PFSK-1 (cell line): ENCODE data around the gene USP34.

Experiments used
- TAF1 ChIP-seq: IDR thresholded peaks from 2 replicates; pipeline ENCODE4 v1.6.1; 2012; ENCODE audit warnings: low read length, control low read depth, borderline replicate concordance; ENCODE audit not compliant: insufficient read depth
- TF ChIP-seq, protein P1 (sequence below), 2 experiments: IDR thresholded peaks; 2 replicates each; pipeline versions ENCODE4 v1.6.1 to v1.8.0; 2011 to 2012; ENCODE audit warnings: low read depth in 2 of 2, low read length in 2 of 2, control low read depth in 1 of 2, inconsistent platforms in 1 of 2, mild to moderate bottlenecking in 1 of 2, moderate library complexity in 1 of 2; ENCODE audit not compliant: insufficient read depth in 1 of 2

DNA sequence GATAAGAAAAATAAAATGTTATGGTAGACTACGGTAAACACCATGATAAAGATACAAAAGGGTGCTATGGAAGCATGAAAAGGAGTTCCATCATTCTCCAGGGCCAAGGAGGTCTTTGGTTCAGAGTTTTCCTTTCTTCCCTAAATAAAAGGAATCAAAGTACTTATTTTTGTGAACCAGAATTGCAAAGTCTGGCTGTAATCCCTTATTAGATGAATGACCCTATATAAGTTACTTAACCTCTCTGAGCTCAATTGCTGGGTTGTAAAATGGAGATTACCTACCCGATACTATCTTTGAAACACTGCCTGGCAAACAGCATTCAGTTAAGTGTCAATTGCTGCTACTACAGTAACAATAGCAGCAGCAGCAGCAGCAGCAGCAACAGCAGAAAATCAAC is 218.9 kb downstream of the USP34 start:
- TF ChIP-seq TAF1: no peak
- TF ChIP-seq, protein P1, sequence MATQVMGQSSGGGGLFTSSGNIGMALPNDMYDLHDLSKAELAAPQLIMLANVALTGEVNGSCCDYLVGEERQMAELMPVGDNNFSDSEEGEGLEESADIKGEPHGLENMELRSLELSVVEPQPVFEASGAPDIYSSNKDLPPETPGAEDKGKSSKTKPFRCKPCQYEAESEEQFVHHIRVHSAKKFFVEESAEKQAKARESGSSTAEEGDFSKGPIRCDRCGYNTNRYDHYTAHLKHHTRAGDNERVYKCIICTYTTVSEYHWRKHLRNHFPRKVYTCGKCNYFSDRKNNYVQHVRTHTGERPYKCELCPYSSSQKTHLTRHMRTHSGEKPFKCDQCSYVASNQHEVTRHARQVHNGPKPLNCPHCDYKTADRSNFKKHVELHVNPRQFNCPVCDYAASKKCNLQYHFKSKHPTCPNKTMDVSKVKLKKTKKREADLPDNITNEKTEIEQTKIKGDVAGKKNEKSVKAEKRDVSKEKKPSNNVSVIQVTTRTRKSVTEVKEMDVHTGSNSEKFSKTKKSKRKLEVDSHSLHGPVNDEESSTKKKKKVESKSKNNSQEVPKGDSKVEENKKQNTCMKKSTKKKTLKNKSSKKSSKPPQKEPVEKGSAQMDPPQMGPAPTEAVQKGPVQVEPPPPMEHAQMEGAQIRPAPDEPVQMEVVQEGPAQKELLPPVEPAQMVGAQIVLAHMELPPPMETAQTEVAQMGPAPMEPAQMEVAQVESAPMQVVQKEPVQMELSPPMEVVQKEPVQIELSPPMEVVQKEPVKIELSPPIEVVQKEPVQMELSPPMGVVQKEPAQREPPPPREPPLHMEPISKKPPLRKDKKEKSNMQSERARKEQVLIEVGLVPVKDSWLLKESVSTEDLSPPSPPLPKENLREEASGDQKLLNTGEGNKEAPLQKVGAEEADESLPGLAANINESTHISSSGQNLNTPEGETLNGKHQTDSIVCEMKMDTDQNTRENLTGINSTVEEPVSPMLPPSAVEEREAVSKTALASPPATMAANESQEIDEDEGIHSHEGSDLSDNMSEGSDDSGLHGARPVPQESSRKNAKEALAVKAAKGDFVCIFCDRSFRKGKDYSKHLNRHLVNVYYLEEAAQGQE (IDR thresholded peaks at IDR 0.05; ENCODE audit: insufficient read depth in 1 of 2, low read depth in 2 of 2, low read length in 2 of 2): no peak
